Keratinocyte (primary cell): ENCODE results near the gene MTIF2. TPM values are rescaled to one million over a fixed set of nuclear protein-coding genes. Genes with fewer than 3 reads are reported as not detected.

Experiments used
- DNase-seq: peaks from one replicate; pipeline ENCODE4 v3.0.0-alpha.2; 2011; ENCODE audit warnings: low read depth, missing footprints, low spot score
- FAIRE-seq: peaks from 2 replicates; lab custom pipeline; 2011; peaks lifted over from hg19 to GRCh38; lab: Jason Lieb, UNC
- H2AFZ ChIP-seq: 2 replicates; pipeline ENCODE4 v1.6.0; 2012; ENCODE audit warnings: low read length, control low read depth, inconsistent platforms; ENCODE audit not compliant: control insufficient read depth
- H3K27ac ChIP-seq: 2 replicates; pipeline ENCODE4 v1.5.1; 2011; ENCODE audit warnings: low read length; ENCODE audit not compliant: control insufficient read depth, insufficient read depth
- H3K27me3 ChIP-seq: 3 replicates; pipeline ENCODE4 v1.6.0; 2011; ENCODE audit warnings: low read length; ENCODE audit not compliant: control insufficient read depth, insufficient read depth; ENCODE audit errors: extremely low read depth
- H3K36me3 ChIP-seq, 2 experiments: 2 replicates in 1 of 2; 3 replicates in 1 of 2; pipeline ENCODE4 v1.5.1; 2011; ENCODE audit warnings: low read length in 2 of 2, mild to moderate bottlenecking in 1 of 2; ENCODE audit not compliant: control insufficient read depth in 2 of 2, insufficient read depth in 2 of 2; ENCODE audit errors: extremely low read depth in 1 of 2
- H3K4me1 ChIP-seq: 3 replicates; pipeline ENCODE4 v1.5.1; 2011; ENCODE audit warnings: low read length; ENCODE audit not compliant: control insufficient read depth, insufficient read depth; ENCODE audit errors: extremely low read depth
- H3K4me2 ChIP-seq: 3 replicates; pipeline ENCODE4 v1.6.0; 2011; ENCODE audit warnings: low read depth, low read length; ENCODE audit not compliant: control insufficient read depth, insufficient read depth; ENCODE audit errors: extremely low read depth
- H3K4me3 ChIP-seq, 3 experiments: fragments of 200-600 bp in 1 of 3; sonication (generic) in 1 of 3; 2 replicates in 2 of 3; 3 replicates in 1 of 3; pipeline ENCODE4 v1.5.1; 2011 to 2016; ENCODE audit warnings: low read length in 3 of 3, mild to moderate bottlenecking in 3 of 3, control low read depth in 2 of 3, inconsistent platforms in 1 of 3, low read depth in 1 of 3, mixed read lengths in 1 of 3, mixed run types in 1 of 3, moderate library complexity in 1 of 3; ENCODE audit not compliant: control insufficient read depth in 2 of 3, insufficient read depth in 2 of 3; ENCODE audit errors: extremely low read depth in 1 of 3
- H3K79me2 ChIP-seq: 2 replicates; pipeline ENCODE4 v1.6.0; 2012; ENCODE audit warnings: low read length; ENCODE audit not compliant: control insufficient read depth, insufficient read depth
- H3K9ac ChIP-seq: 3 replicates; pipeline ENCODE4 v1.6.0; 2011; ENCODE audit warnings: low read length; ENCODE audit not compliant: control insufficient read depth, insufficient read depth; ENCODE audit errors: extremely low read depth
- H3K9me1 ChIP-seq: 3 replicates; pipeline ENCODE4 v1.6.0; 2011; ENCODE audit warnings: low read length; ENCODE audit not compliant: control insufficient read depth, insufficient read depth; ENCODE audit errors: extremely low read depth
- H3K9me3 ChIP-seq: 2 replicates; pipeline ENCODE4 v1.5.1; 2012; ENCODE audit warnings: low read depth, low read length; ENCODE audit not compliant: control insufficient read depth
- H4K20me1 ChIP-seq: 3 replicates; pipeline ENCODE4 v1.6.0; 2011; ENCODE audit warnings: low read length; ENCODE audit not compliant: control insufficient read depth, insufficient read depth; ENCODE audit errors: extremely low read depth
- EZH2 ChIP-seq: IDR thresholded peaks from one replicate; pipeline ENCODE4 v1.6.1; 2012; ENCODE audit warnings: inconsistent platforms, mild to moderate bottlenecking, low read length, moderate library complexity
- dilution Hi-C: fragments of 300-500 bp; cut with MboI; formaldehyde crosslinking; loops from one replicate; pipeline ENCODE4 v1.7.0; 2020; ENCODE audit warnings: low sequenced_read_pairs; ENCODE audit not compliant: extremely low pct_ligation_motif_present
- polyA plus RNA-seq, 5 experiments: library from polyadenylated mRNA; depleted of rRNA in 3 of 5; stranded (reverse) in 3 of 5; stranded (forward) in 1 of 5; unstranded in 1 of 5; fragments of >200 nt; gene quantifications; 1 replicate in 1 of 5; 2 replicates in 3 of 5; 3 replicates in 1 of 5; pipeline versions ENCODE4 v1.2.1 to v1.2.3, GENCODE V29; 2011 to 2012; ENCODE audit warnings: missing spikeins in 2 of 5, low read depth in 1 of 5, low replicate concordance in 1 of 5
- TF ChIP-seq, protein P1 (sequence below), 3 experiments: IDR thresholded peaks in 1 of 3; conservative IDR thresholded peaks in 1 of 3; optimal IDR thresholded peaks in 1 of 3; 2 replicates in 2 of 3; 3 replicates in 1 of 3; pipeline versions ENCODE3 to v1.5.1; 2011; ENCODE audit warnings: low read length in 3 of 3, mild to moderate bottlenecking in 3 of 3, moderate library complexity in 2 of 3, control low read depth in 1 of 3, inconsistent platforms in 1 of 3; ENCODE audit not compliant: insufficient read depth in 2 of 3; ENCODE audit errors: extremely low read depth in 1 of 3

Gene MTIF2
- polyA plus RNA-seq, 1 donor (not counting 4 experiments of a cell fraction or from before 2014, with no cell fraction given) = 38.9 TPM

GRCh38 chr2:55311444-55311870, 42.4 kb upstream of the MTIF2 start:
- Histone ChIP-seq H3K79me2 (no peaks in the 10 kb centered on the region), H3K27ac (no peak overlapping the region), H3K4me1 (no peaks in the 10 kb centered on the region), H4K20me1 (no peaks in the 10 kb centered on the region), H3K27me3 (no peaks in the 10 kb centered on the region), H3K9ac (no peak overlapping the region), H3K4me2 (no peak overlapping the region), H3K9me1 (no peaks in the 10 kb centered on the region), H3K4me3 (no peak overlapping the region), H2AFZ (no peak overlapping the region), H3K9me3 (no peaks in the 10 kb centered on the region), H3K36me3 (peaks cover 7% of the 10 kb centered on the region in 2 experiments)
- DNase-seq (no peak), FAIRE-seq (peak; percentile 36)
- dilution Hi-C loops = no loop called here
- no peak for TF ChIP-seq EZH2
- TF ChIP-seq, protein P1, sequence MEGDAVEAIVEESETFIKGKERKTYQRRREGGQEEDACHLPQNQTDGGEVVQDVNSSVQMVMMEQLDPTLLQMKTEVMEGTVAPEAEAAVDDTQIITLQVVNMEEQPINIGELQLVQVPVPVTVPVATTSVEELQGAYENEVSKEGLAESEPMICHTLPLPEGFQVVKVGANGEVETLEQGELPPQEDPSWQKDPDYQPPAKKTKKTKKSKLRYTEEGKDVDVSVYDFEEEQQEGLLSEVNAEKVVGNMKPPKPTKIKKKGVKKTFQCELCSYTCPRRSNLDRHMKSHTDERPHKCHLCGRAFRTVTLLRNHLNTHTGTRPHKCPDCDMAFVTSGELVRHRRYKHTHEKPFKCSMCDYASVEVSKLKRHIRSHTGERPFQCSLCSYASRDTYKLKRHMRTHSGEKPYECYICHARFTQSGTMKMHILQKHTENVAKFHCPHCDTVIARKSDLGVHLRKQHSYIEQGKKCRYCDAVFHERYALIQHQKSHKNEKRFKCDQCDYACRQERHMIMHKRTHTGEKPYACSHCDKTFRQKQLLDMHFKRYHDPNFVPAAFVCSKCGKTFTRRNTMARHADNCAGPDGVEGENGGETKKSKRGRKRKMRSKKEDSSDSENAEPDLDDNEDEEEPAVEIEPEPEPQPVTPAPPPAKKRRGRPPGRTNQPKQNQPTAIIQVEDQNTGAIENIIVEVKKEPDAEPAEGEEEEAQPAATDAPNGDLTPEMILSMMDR (optimal IDR thresholded peaks at IDR 0.05 in 1 of 3, IDR thresholded peaks at IDR 0.05 in 1 of 3, conservative IDR thresholded peaks at IDR 0.05 in 1 of 3; ENCODE audit: extremely low read depth in 1 of 3, insufficient read depth in 2 of 3, low read length in 3 of 3) = peak in 2 of 3 experiments; percentile 34 to 42

DNA sequence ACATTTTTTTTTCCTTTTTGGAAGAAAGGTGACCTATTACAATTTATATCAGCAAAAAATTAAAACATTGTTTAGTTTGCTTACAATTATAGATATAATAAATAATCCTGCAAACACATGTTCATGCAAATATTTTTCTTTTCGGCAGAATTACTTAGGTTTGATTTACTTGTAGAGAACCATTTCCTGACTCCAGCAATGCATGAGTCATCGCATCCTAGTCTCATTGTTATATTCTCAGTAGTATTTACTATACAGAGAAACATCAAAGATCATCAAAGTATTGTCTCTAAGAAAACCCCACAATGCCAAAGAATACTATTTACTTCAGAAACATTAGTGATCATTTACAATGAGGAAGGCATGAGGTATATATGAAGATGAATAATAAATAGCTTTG, 40.4 kb upstream of the MTIF2 start:
- Histone ChIP-seq H3K9me3 (no peaks in the 10 kb centered on the region), H3K9ac (no peak overlapping the region), H3K79me2 (no peaks in the 10 kb centered on the region), H3K4me2 (no peak overlapping the region), H3K4me3 (no peak overlapping the region), H2AFZ (no peak overlapping the region), H3K27ac (no peak overlapping the region), H3K4me1 (no peaks in the 10 kb centered on the region), H3K27me3 (no peaks in the 10 kb centered on the region), H4K20me1 (no peaks in the 10 kb centered on the region), H3K36me3 (peaks cover 4% of the 10 kb centered on the region in 2 experiments), H3K9me1 (no peaks in the 10 kb centered on the region)
- TF ChIP-seq, protein P1 (optimal IDR thresholded peaks at IDR 0.05 in 1 of 3, IDR thresholded peaks at IDR 0.05 in 1 of 3, conservative IDR thresholded peaks at IDR 0.05 in 1 of 3; ENCODE audit: extremely low read depth in 1 of 3, insufficient read depth in 2 of 3, low read length in 3 of 3) = no peak
- no peak for TF ChIP-seq EZH2
- FAIRE-seq (no peak), DNase-seq (no peak)
- dilution Hi-C loops = no loop called here
